Activated T-cell treated with anti-CD3 and anti-CD28 coated beads for 4 hours (primary cell): Measurements from ENCODE around the gene AVPR2.

ENCODE experiments used
- DNase-seq: peaks from one replicate; pipeline ENCODE4 v3.0.0-alpha.2; 2020

AVPR2 gene

GRCh38 chrX:153903991-153904957, at the start of gene AVPR2:
AVPR2 (plus strand) TSS chrX:153904673; CDS start chrX:153905146, 473 bp downstream.
- DNase-seq, result no peak

GRCh38 chrX:153854702-153855101, 49.8 kb upstream of the AVPR2 start:
- no peak for DNase-seq

GRCh38 chrX:153857348-153857903, 47.0 kb upstream of the AVPR2 start:
- DNase-seq, result no peak

- no peak for DNase-seq
Measured at GRCh38 chrX:153861151-153861550, 43.3 kb upstream of the AVPR2 start.

- DNase-seq, result no peak
Measured at GRCh38 chrX:153861733-153862310, 42.7 kb upstream of the AVPR2 start.

- DNase-seq, result no peak
Measured at GRCh38 chrX:153862369-153863250, 41.9 kb upstream of the AVPR2 start.

- DNase-seq, result no peak
Measured at GRCh38 chrX:153863251-153863991, 41.1 kb upstream of the AVPR2 start.

- no peak for DNase-seq
Measured at GRCh38 chrX:153864101-153864500, 40.4 kb upstream of the AVPR2 start.

- no peak for DNase-seq
Measured at GRCh38 chrX:153864561-153865320, 39.7 kb upstream of the AVPR2 start.

GRCh38 chrX:153865321-153865580, 39.2 kb upstream of the AVPR2 start:
- no peak for DNase-seq

- no peak for DNase-seq
Measured at GRCh38 chrX:153865685-153866084, 38.8 kb upstream of the AVPR2 start.

- DNase-seq, result no peak
Measured at GRCh38 chrX:153866302-153867019, 38.0 kb upstream of the AVPR2 start.

- DNase-seq, result no peak
Measured at GRCh38 chrX:153867139-153867538, 37.3 kb upstream of the AVPR2 start.

GRCh38 chrX:153867671-153868070, 36.8 kb upstream of the AVPR2 start:
- DNase-seq, result no peak

- DNase-seq, result no peak
Measured at GRCh38 chrX:153868576-153869472, 35.6 kb upstream of the AVPR2 start.

- no peak for DNase-seq
Measured at GRCh38 chrX:153869473-153870287, 34.8 kb upstream of the AVPR2 start.

- no peak for DNase-seq
Measured at GRCh38 chrX:153870288-153870690, 34.2 kb upstream of the AVPR2 start.

- no peak for DNase-seq
Measured at GRCh38 chrX:153870791-153871360, 33.6 kb upstream of the AVPR2 start.

GRCh38 chrX:153871451-153871850, 33.0 kb upstream of the AVPR2 start:
- DNase-seq, result no peak
